HepG2 (cell line): ENCODE results near the gene CDHR5. TPM values are rescaled to one million over a fixed set of nuclear protein-coding genes. Genes with fewer than 3 reads are reported as not detected.

Source experiments
- EHMT2 ChIP-seq: fragments of 200-600 bp; sonication (generic); IDR thresholded peaks from 2 replicates; pipeline ENCODE4 v1.7.0; 2017; ENCODE audit warnings: antibody characterized with exemption, low read depth, low read length, borderline replicate concordance
- FOXP4 ChIP-seq: sonication (generic); formaldehyde crosslinking; IDR thresholded peaks from 2 replicates; pipeline ENCODE4 v1.4.0; 2020; ENCODE audit warnings: missing genetic modification reagents
- GATAD2A ChIP-seq: IDR thresholded peaks from 2 replicates; pipeline ENCODE4 v1.6.1; 2016
- HDAC1 ChIP-seq: sonication (generic); formaldehyde crosslinking; IDR thresholded peaks from 2 replicates; pipeline ENCODE4 v1.5.1; 2020; ENCODE audit warnings: mild to moderate bottlenecking, missing genetic modification reagents
- KAT7 ChIP-seq: IDR thresholded peaks from 2 replicates; pipeline ENCODE4 v1.6.1; 2018; ENCODE audit warnings: borderline replicate concordance, missing compliant biosample characterization
- KDM1A ChIP-seq: IDR thresholded peaks from 2 replicates; pipeline ENCODE4 v1.6.1; 2016; ENCODE audit warnings: missing compliant biosample characterization
- KDM6A ChIP-seq: IDR thresholded peaks from 2 replicates; pipeline ENCODE4 v1.6.1; 2016; ENCODE audit warnings: low read depth
- RFXAP ChIP-seq: sonication (generic); formaldehyde crosslinking; IDR thresholded peaks from 2 replicates; pipeline ENCODE4 v1.4.0; 2020; ENCODE audit warnings: missing genetic modification reagents, borderline replicate concordance
- SCMH1 ChIP-seq: sonication (generic); formaldehyde crosslinking; IDR thresholded peaks from 2 replicates; pipeline ENCODE4 v1.9.0; 2021; ENCODE audit warnings: missing genetic modification reagents, mild to moderate bottlenecking, borderline replicate concordance
- THAP11 ChIP-seq: IDR thresholded peaks from 2 replicates; pipeline ENCODE4 v1.6.1; 2016; ENCODE audit warnings: missing biosample characterization, missing genetic modification reagents
- XBP1 ChIP-seq: sonication (generic); formaldehyde crosslinking; IDR thresholded peaks from 2 replicates; pipeline ENCODE4 v1.5.0; 2020; ENCODE audit warnings: missing genetic modification reagents
- ZBTB7A ChIP-seq: sonication (generic); formaldehyde crosslinking; IDR thresholded peaks from 2 replicates; pipeline ENCODE4 v1.8.0; 2022; ENCODE audit warnings: mild to moderate bottlenecking, missing genetic modification reagents
- ZNF275 ChIP-seq: sonication (generic); formaldehyde crosslinking; IDR thresholded peaks from 2 replicates; pipeline ENCODE4 v1.8.0; 2022; ENCODE audit warnings: missing genetic modification reagents, mild to moderate bottlenecking, inconsistent platforms, borderline replicate concordance
- ZNF33B ChIP-seq: sonication (generic); formaldehyde crosslinking; IDR thresholded peaks from 2 replicates; pipeline ENCODE4 v1.5.1; 2020; ENCODE audit warnings: mild to moderate bottlenecking, missing genetic modification reagents
- ZNF607 ChIP-seq: sonication (generic); formaldehyde crosslinking; IDR thresholded peaks from 2 replicates; pipeline ENCODE4 v1.5.1; 2020; ENCODE audit warnings: missing genetic modification reagents, mild to moderate bottlenecking, borderline replicate concordance
- ZNF775 ChIP-seq: sonication (generic); formaldehyde crosslinking; IDR thresholded peaks from 2 replicates; pipeline ENCODE4 v1.4.0; 2020; ENCODE audit warnings: missing genetic modification reagents, mild to moderate bottlenecking, moderate library complexity, borderline replicate concordance
- ZNF83 ChIP-seq: sonication (generic); formaldehyde crosslinking; IDR thresholded peaks from 2 replicates; pipeline ENCODE4 v1.4.0; 2020; ENCODE audit warnings: missing genetic modification reagents, mild to moderate bottlenecking, borderline replicate concordance
- polyA plus RNA-seq, 8 experiments: library from polyadenylated mRNA; depleted of rRNA in 3 of 8; stranded (reverse) in 7 of 8; unstranded in 1 of 8; fragments of >200 nt; fragmentation: Illumina TruSeq in 4 of 8; extraction: Trizol in 4 of 8; gene quantifications; 2 replicates each; pipeline versions ENCODE4 v1.2.1 to v1.2.3, GENCODE V29; 2011 to 2016; ENCODE audit warnings: low read depth in 4 of 8, missing spikeins in 1 of 8, mixed read lengths in 1 of 8; ENCODE audit not compliant: insufficient read depth in 1 of 8
- total RNA-seq, 5 experiments: library from RNA; depleted of rRNA; stranded (reverse); fragments of >200 nt; fragmentation: Illumina TruSeq; extraction: Trizol; gene quantifications; 2 replicates each; pipeline ENCODE4 v1.2.3, GENCODE V29; 2016; ENCODE audit warnings: low read depth in 1 of 5
- TF ChIP-seq, protein P1 (sequence below): sonication (generic); formaldehyde crosslinking; IDR thresholded peaks from 2 replicates; pipeline ENCODE4 v1.4.0; 2020; ENCODE audit warnings: missing genetic modification reagents, borderline replicate concordance
- TF ChIP-seq, protein P2 (sequence below): fragments of 450-650 bp; IDR thresholded peaks from 2 replicates; pipeline ENCODE4 v1.6.1; 2017; ENCODE audit warnings: mild to moderate bottlenecking
- TF ChIP-seq, protein P3 (sequence below): sonication (generic); IDR thresholded peaks from 2 replicates; pipeline ENCODE4 v1.6.1; 2016; ENCODE audit warnings: low read depth, borderline replicate concordance
- TF ChIP-seq, protein P4 (sequence below): sonication (generic); formaldehyde crosslinking; IDR thresholded peaks from 2 replicates; pipeline ENCODE4 v1.5.0; 2020; ENCODE audit warnings: missing genetic modification reagents

Gene CDHR5
- total and polyA plus RNA-seq, 2 of the 13 experiments (the other 11 are each of a cell fraction or from before 2014, with no cell fraction given) = 0.46 to 0.71 TPM

GRCh38 chr11:578276-579035 is 46.3 kb downstream of the CDHR5 start (continued):
- TF ChIP-seq FOXP4 (CRISPR knock-in tag) (no peak), THAP11 (CRISPR knock-in tag) (no peak), ZNF607 (CRISPR knock-in tag) (no peak), XBP1 (CRISPR knock-in tag) (no peak), KDM6A (CRISPR knock-in tag) (no peak), SCMH1 (CRISPR knock-in tag) (no peak), GATAD2A (no peak; the same call in 1 of the 2 replicates), ZNF775 (CRISPR knock-in tag) (no peak), EHMT2 (no peak), ZNF83 (CRISPR knock-in tag) (no peak), ZBTB7A (CRISPR knock-in tag) (no peak), KAT7 (CRISPR knock-in tag) (0 out of 2 replicates have a peak, but pooled peaks have one; percentile 38), RFXAP (no peak), ZNF33B (CRISPR knock-in tag) (no peak), KDM1A (CRISPR knock-in tag) (no peak), HDAC1 (CRISPR knock-in tag) (no peak; the same call in 1 of the 2 replicates), ZNF275 (CRISPR knock-in tag) (no peak)
- TF ChIP-seq, protein P1, sequence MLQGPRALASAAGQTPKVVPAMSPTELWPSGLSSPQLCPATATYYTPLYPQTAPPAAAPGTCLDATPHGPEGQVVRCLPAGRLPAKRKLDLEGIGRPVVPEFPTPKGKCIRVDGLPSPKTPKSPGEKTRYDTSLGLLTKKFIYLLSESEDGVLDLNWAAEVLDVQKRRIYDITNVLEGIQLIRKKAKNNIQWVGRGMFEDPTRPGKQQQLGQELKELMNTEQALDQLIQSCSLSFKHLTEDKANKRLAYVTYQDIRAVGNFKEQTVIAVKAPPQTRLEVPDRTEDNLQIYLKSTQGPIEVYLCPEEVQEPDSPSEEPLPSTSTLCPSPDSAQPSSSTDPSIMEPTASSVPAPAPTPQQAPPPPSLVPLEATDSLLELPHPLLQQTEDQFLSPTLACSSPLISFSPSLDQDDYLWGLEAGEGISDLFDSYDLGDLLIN (CRISPR knock-in tag) = no peak
- TF ChIP-seq, protein P2, sequence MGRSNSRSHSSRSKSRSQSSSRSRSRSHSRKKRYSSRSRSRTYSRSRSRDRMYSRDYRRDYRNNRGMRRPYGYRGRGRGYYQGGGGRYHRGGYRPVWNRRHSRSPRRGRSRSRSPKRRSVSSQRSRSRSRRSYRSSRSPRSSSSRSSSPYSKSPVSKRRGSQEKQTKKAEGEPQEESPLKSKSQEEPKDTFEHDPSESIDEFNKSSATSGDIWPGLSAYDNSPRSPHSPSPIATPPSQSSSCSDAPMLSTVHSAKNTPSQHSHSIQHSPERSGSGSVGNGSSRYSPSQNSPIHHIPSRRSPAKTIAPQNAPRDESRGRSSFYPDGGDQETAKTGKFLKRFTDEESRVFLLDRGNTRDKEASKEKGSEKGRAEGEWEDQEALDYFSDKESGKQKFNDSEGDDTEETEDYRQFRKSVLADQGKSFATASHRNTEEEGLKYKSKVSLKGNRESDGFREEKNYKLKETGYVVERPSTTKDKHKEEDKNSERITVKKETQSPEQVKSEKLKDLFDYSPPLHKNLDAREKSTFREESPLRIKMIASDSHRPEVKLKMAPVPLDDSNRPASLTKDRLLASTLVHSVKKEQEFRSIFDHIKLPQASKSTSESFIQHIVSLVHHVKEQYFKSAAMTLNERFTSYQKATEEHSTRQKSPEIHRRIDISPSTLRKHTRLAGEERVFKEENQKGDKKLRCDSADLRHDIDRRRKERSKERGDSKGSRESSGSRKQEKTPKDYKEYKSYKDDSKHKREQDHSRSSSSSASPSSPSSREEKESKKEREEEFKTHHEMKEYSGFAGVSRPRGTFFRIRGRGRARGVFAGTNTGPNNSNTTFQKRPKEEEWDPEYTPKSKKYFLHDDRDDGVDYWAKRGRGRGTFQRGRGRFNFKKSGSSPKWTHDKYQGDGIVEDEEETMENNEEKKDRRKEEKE = no peak
- TF ChIP-seq, protein P3, sequence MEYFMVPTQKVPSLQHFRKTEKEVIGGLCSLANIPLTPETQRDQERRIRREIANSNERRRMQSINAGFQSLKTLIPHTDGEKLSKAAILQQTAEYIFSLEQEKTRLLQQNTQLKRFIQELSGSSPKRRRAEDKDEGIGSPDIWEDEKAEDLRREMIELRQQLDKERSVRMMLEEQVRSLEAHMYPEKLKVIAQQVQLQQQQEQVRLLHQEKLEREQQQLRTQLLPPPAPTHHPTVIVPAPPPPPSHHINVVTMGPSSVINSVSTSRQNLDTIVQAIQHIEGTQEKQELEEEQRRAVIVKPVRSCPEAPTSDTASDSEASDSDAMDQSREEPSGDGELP = peak; percentile 39; the same call in 1 of the 2 replicates
- TF ChIP-seq, protein P4, sequence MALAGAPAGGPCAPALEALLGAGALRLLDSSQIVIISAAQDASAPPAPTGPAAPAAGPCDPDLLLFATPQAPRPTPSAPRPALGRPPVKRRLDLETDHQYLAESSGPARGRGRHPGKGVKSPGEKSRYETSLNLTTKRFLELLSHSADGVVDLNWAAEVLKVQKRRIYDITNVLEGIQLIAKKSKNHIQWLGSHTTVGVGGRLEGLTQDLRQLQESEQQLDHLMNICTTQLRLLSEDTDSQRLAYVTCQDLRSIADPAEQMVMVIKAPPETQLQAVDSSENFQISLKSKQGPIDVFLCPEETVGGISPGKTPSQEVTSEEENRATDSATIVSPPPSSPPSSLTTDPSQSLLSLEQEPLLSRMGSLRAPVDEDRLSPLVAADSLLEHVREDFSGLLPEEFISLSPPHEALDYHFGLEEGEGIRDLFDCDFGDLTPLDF (CRISPR knock-in tag) = no peak
